ENCODE data around the gene RBM34.

Gene RBM34

GRCh38 chr1:235151033-235151432 lies 10.0 kb downstream of the RBM34 start:
- no peak for DNase-seq

GRCh38 chr1:235149824-235150223 lies 11.2 kb downstream of the RBM34 start:
- no peak for DNase-seq

- no peak for DNase-seq
Measured at GRCh38 chr1:235147269-235147668, 13.8 kb downstream of the RBM34 start.

GRCh38 chr1:235145639-235146038 lies 15.4 kb downstream of the RBM34 start:
- DNase-seq = no peak

- DNase-seq = no peak
Measured at GRCh38 chr1:235142991-235143390, 18.1 kb downstream of the RBM34 start.

- no peak for DNase-seq
Measured at GRCh38 chr1:235139315-235139714, 21.7 kb downstream of the RBM34 start.

GRCh38 chr1:235138821-235139220 lies 22.2 kb downstream of the RBM34 start:
- no peak for DNase-seq

GRCh38 chr1:235136111-235136510 lies 24.9 kb downstream of the RBM34 start:
- no peak for DNase-seq

- no peak for DNase-seq
Measured at GRCh38 chr1:235134171-235134570, 26.9 kb downstream of the RBM34 start.

- no peak for DNase-seq
Measured at GRCh38 chr1:235133086-235133485, 28.0 kb downstream of the RBM34 start.

- DNase-seq = no peak
Measured at GRCh38 chr1:235131961-235132360, 29.1 kb downstream of the RBM34 start.

GRCh38 chr1:235130766-235131270 lies 30.2 kb downstream of the RBM34 start:
- DNase-seq = no peak

- no peak for DNase-seq
Measured at GRCh38 chr1:235129774-235130570, 31.1 kb downstream of the RBM34 start.

GRCh38 chr1:235128456-235129328 lies 32.4 kb downstream of the RBM34 start, which contains the start of gene TOMM20:
Gene TOMM20 (minus strand): TSS chr1:235128837. CDS start chr1:235128715, 122 bp downstream.
- DNase-seq = peak; percentile 98

- DNase-seq = no peak
Measured at GRCh38 chr1:235127732-235128455, 33.2 kb downstream of the RBM34 start.

GRCh38 chr1:235127203-235127602 lies 33.8 kb downstream of the RBM34 start:
- no peak for DNase-seq

GRCh38 chr1:235124665-235125064 lies 36.4 kb downstream of the RBM34 start:
- no peak for DNase-seq

- no peak for DNase-seq
Measured at GRCh38 chr1:235124111-235124510, 36.9 kb downstream of the RBM34 start.

GRCh38 chr1:235122348-235122747 lies 38.7 kb downstream of the RBM34 start:
- DNase-seq = no peak

- no peak for DNase-seq
Measured at GRCh38 chr1:235113183-235113917, 47.7 kb downstream of the RBM34 start.

GRCh38 chr1:235112297-235113182 lies 48.5 kb downstream of the RBM34 start:
- DNase-seq = no peak

Data from left hindlimb (tissue), 1 donor.